Calu3 (cell line): ENCODE measurements around the gene TMCO1. TPM values are rescaled to one million over a fixed set of nuclear protein-coding genes. Genes with fewer than 3 reads are reported as not detected.

Source experiments
- Bru-seq: library from RNA; stranded (reverse); fragments of 400-500 nt; gene quantifications from one replicate; lab custom pipeline; 2021; lab: Mats Ljungman, UMichigan
- BruChase-seq, 2 experiments: library from RNA; stranded (reverse); fragments of 400-500 nt; gene quantifications; one replicate each; lab custom pipeline; 2021; lab: Mats Ljungman, UMichigan
- BruUV-seq: library from RNA; stranded (reverse); fragments of 400-500 nt; replicated peaks from 2 replicates; lab custom pipeline; 2021; lab: Mats Ljungman, UMichigan
- CTCF ChIA-PET: fragments of 300-600 bp; sonication (Branson Sonifier 250); formaldehyde crosslinking; loops from one replicate; lab custom pipeline; 2022; ENCODE audit warnings: antibody characterized with exemption; lab: Charles Lee
- DNase-seq: peaks from one replicate; pipeline ENCODE4 v3.0.0; 2022
- H3K27ac Mint-ChIP-seq: one replicate; pipeline ENCODE4 v1.8.0; 2022; ENCODE audit warnings: mixed read lengths; ENCODE audit not compliant: unreplicated experiment
- H3K27me3 Mint-ChIP-seq: one replicate; pipeline ENCODE4 v1.8.0; 2022; ENCODE audit warnings: mixed read lengths; ENCODE audit not compliant: unreplicated experiment
- H3K36me3 Mint-ChIP-seq: one replicate; pipeline ENCODE4 v1.8.0; 2022; ENCODE audit warnings: mild to moderate bottlenecking, moderate library complexity, mixed read lengths; ENCODE audit not compliant: insufficient read depth, unreplicated experiment
- H3K4me1 Mint-ChIP-seq: one replicate; pipeline ENCODE4 v1.8.0; 2022; ENCODE audit warnings: mild to moderate bottlenecking, low read depth, mixed read lengths; ENCODE audit not compliant: unreplicated experiment
- H3K4me3 Mint-ChIP-seq: one replicate; pipeline ENCODE4 v1.8.0; 2022; ENCODE audit warnings: mild to moderate bottlenecking, low read depth, moderate library complexity, mixed read lengths; ENCODE audit not compliant: unreplicated experiment
- H3K9me3 Mint-ChIP-seq: one replicate; pipeline ENCODE4 v1.8.0; 2022; ENCODE audit warnings: low read depth, mixed read lengths; ENCODE audit not compliant: unreplicated experiment
- intact Hi-C: fragments of 100-400 bp; cut with micrococcal nuclease; formaldehyde crosslinking; loops from one replicate; pipeline ENCODE4 v1.10.0; 2022; ENCODE audit not compliant: unreplicated experiment
- long read RNA-seq: library from polyadenylated mRNA; stranded (forward); transcript quantifications from one replicate; pipeline ENCODE4 v2.0.0, GENCODE V29; 2022
- total RNA-seq: library from RNA; stranded (reverse); gene quantifications from 2 replicates; pipeline ENCODE4 v1.2.3, GENCODE V29; 2022
- TF ChIP-seq, protein P1 (sequence below): fragments of 200-600 bp; IDR thresholded peaks from one replicate; pipeline ENCODE4 v1.8.0; 2022; ENCODE audit warnings: antibody characterized with exemption; ENCODE audit not compliant: unreplicated experiment

The TMCO1 gene, protein sequence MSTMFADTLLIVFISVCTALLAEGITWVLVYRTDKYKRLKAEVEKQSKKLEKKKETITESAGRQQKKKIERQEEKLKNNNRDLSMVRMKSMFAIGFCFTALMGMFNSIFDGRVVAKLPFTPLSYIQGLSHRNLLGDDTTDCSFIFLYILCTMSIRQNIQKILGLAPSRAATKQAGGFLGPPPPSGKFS
- total RNA-seq (145 and 157 TPM in 2 replicates), Bru-seq, nascent RNA (percentile 69 among the genes with signal in this experiment), BruChase-seq, experiment 1, labeled RNA remaining after a 6-hour chase (percentile 70 among the genes with signal in this experiment), BruChase-seq, experiment 2, labeled RNA remaining after a 2-hour chase (percentile 57 among the genes with signal in this experiment)
- long read RNA-seq, full-length matches to known transcripts = 356 of 372 reads
- long read RNA-seq, partial matches to known transcripts = 3 of 372 reads
- long read RNA-seq, other reads (novel, unspliced or antisense) = 13 of 372 reads

DNA sequence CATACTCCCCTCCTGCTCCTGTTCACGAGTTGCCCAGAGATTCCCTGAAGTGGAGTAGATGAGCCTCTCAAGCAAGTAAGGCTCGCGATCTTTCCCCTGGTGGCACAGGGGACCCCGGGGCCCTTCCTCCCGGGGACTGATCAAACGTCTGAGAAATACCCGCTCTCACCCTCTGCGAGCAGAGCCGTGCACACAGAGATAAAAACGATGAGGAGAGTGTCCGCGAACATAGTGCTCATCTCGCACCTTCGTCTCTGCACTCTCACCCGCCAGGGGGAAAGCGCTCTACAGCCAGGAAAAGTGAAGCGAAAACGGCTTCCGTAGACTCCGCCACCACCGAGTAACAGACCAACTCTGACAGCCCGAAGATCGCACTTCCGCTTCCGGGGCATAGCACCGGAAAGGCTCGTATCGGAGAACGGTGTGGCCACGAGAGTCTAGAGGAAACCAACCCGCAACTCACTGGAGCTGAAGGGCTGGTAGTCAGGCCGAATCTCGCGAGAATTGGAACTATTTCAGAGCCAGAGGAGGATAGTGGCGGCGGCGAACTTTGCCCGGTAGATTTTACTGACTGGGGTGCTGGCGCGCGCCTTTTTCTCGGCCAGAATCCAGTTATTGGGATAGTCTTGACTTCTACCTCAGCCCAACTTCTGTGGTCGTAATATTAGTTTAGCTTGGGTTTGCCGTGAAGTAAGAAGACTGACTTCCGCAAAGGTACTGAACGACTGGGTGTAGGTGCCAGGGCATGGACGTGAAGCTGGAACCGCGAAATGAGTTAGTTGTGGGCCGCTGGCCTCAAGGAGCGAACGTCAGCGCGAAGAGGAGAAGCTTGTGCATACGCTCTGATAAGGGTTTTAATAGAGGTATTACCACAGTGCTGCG lies at the start of gene TMCO1:
Gene TMCO1, minus strand, starts transcription at position 356 of the 882 bp plus-strand sequence. Its CDS starts 117 bp downstream, at position 239.
- Mint-ChIP-seq H3K27me3 (no peaks in the 10 kb centered on the region), H3K4me1 (peaks cover 45% of the 10 kb centered on the region), H3K27ac (peak within 1 kb of the TSS; percentile 97), H3K9me3 (no peaks in the 10 kb centered on the region), H3K36me3 (peaks cover 45% of the 10 kb centered on the region), H3K4me3 (peak within 1 kb of the TSS; percentile 97)
- BruUV-seq = no TSS peak
- intact Hi-C loops = loop anchor here (1.0 to 2.0 kb wide), 2 partner anchors 59 to 108 kb away; partner anchors contain the start of gene UCK2
- TF ChIP-seq, protein P1, sequence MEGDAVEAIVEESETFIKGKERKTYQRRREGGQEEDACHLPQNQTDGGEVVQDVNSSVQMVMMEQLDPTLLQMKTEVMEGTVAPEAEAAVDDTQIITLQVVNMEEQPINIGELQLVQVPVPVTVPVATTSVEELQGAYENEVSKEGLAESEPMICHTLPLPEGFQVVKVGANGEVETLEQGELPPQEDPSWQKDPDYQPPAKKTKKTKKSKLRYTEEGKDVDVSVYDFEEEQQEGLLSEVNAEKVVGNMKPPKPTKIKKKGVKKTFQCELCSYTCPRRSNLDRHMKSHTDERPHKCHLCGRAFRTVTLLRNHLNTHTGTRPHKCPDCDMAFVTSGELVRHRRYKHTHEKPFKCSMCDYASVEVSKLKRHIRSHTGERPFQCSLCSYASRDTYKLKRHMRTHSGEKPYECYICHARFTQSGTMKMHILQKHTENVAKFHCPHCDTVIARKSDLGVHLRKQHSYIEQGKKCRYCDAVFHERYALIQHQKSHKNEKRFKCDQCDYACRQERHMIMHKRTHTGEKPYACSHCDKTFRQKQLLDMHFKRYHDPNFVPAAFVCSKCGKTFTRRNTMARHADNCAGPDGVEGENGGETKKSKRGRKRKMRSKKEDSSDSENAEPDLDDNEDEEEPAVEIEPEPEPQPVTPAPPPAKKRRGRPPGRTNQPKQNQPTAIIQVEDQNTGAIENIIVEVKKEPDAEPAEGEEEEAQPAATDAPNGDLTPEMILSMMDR = no peak
- CTCF ChIA-PET = interaction anchor here (0.6 to 1.5 kb wide), 10 partner anchors 54 to 156 kb away, joined by 3 to 7 read pairs (median 3); partner anchors contain the start of gene UCK2
- peak; percentile 95 for DNase-seq

GRCh38 chr1:165816826-165817497 lies 48.3 kb upstream of the TMCO1 start:
- H3K36me3 Mint-ChIP-seq = no peaks in the 10 kb centered on the region
- CTCF ChIA-PET = interaction anchor here (0.6 kb wide), 1 partner anchor 467 kb away, joined by 4 read pairs; no protein-coding TSS in a partner anchor
- no peaks in the 10 kb centered on the region for H3K27me3 Mint-ChIP-seq
- TF ChIP-seq, protein P1 = no peak
- H3K4me3 Mint-ChIP-seq = no peak overlapping the region
- H3K9me3 Mint-ChIP-seq = no peaks in the 10 kb centered on the region
- peaks cover 9% of the 10 kb centered on the region for H3K4me1 Mint-ChIP-seq
- intact Hi-C loops = no loop called here
- no peak overlapping the region for H3K27ac Mint-ChIP-seq
- BruUV-seq = no TSS peak
- DNase-seq = no peak

DNA sequence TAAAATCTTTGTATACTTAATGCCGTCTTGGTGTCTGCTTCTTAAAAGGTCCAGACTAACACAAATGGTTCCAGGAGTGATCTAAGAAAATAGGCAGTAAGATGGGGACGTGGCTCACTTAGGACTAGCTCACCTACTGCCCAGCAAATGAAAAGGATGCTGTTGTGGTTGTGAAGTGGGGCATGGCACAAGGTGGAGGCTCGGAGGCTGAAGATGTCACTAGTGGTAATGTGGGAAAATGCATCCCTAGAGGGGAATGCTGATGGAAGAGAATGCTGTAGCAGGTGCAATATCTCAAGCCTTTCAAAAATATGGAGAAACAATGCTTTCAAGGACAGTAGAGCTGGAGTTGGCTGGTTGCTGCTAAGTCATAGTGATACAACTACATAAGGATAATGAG lies 47.5 kb upstream of the TMCO1 start:
- intact Hi-C loops = no loop called here
- no peak overlapping the region for H3K27ac Mint-ChIP-seq
- peaks cover 9% of the 10 kb centered on the region for H3K4me1 Mint-ChIP-seq
- no TSS peak for BruUV-seq
- H3K9me3 Mint-ChIP-seq = no peaks in the 10 kb centered on the region
- no peaks in the 10 kb centered on the region for H3K36me3 Mint-ChIP-seq
- no peak overlapping the region for H3K4me3 Mint-ChIP-seq
- DNase-seq = no peak
- TF ChIP-seq, protein P1 = no peak
- CTCF ChIA-PET = no interaction called here
- H3K27me3 Mint-ChIP-seq = no peaks in the 10 kb centered on the region

GRCh38 chr1:165815725-165816124 lies 47.1 kb upstream of the TMCO1 start:
- H3K27ac Mint-ChIP-seq = no peak overlapping the region
- BruUV-seq = no TSS peak
- H3K4me3 Mint-ChIP-seq = no peak overlapping the region
- DNase-seq = no peak
- CTCF ChIA-PET = no interaction called here
- H3K9me3 Mint-ChIP-seq = no peaks in the 10 kb centered on the region
- H3K4me1 Mint-ChIP-seq = peaks cover 9% of the 10 kb centered on the region
- no peaks in the 10 kb centered on the region for H3K36me3 Mint-ChIP-seq
- no peaks in the 10 kb centered on the region for H3K27me3 Mint-ChIP-seq
- intact Hi-C loops = no loop called here
- TF ChIP-seq, protein P1 = no peak
